NCI-H82 treated with DMSO at 0.1 percent for 48 hours (cell line): ENCODE data around the gene GNL1.
A peak's percentile ranks its signal among the peaks of the same experiment; 100 is the strongest.
"Not testable (repeated sequence)": the region's sequence is repeated elsewhere in the genome, so short reads cannot be mapped to it uniquely, and the experiment has no call there.

Experiments used
- DNase-seq: peaks from one replicate; lab custom pipeline; 2025; ENCODE audit not compliant: unreplicated experiment; lab: John Stamatoyannopoulos, UW

The GNL1 gene

GRCh38 chr6:30556066-30556905 is at the start of gene GNL1:
GNL1 (minus strand) TSS chr6:30556489; CDS start chr6:30556203, 286 bp downstream.
- DNase-seq: peak; percentile 60

- no peak for DNase-seq
Observed at GRCh38 chr6:30603961-30604360, 47.7 kb upstream of the GNL1 start.

GRCh38 chr6:30601815-30602641 is 45.7 kb upstream of the GNL1 start:
- DNase-seq: no peak

GRCh38 chr6:30601436-30601814 is 45.1 kb upstream of the GNL1 start:
- no peak for DNase-seq

GRCh38 chr6:30600451-30600961 is 44.2 kb upstream of the GNL1 start:
- no peak for DNase-seq

- DNase-seq: no peak
Observed at GRCh38 chr6:30599625-30600324, 43.5 kb upstream of the GNL1 start.

GRCh38 chr6:30598912-30599624 is 42.8 kb upstream of the GNL1 start:
- DNase-seq: no peak

- not testable (repeated sequence) for DNase-seq
Observed at GRCh38 chr6:30597315-30598144, 41.2 kb upstream of the GNL1 start.

- no peak for DNase-seq
Observed at GRCh38 chr6:30592287-30592686, 36.0 kb upstream of the GNL1 start.

GRCh38 chr6:30591008-30591407 is 34.7 kb upstream of the GNL1 start:
- no peak for DNase-seq

GRCh38 chr6:30590509-30590908 is 34.2 kb upstream of the GNL1 start:
- no peak for DNase-seq

- DNase-seq: no peak
Observed at GRCh38 chr6:30589754-30590358, 33.6 kb upstream of the GNL1 start.

GRCh38 chr6:30583921-30584320 is 27.6 kb upstream of the GNL1 start:
- no peak for DNase-seq

GRCh38 chr6:30578051-30578450 is 21.8 kb upstream of the GNL1 start:
- no peak for DNase-seq

GRCh38 chr6:30573113-30573512 is 16.8 kb upstream of the GNL1 start:
- no peak for DNase-seq

- DNase-seq: no peak
Observed at GRCh38 chr6:30572148-30572547, 15.9 kb upstream of the GNL1 start.

- no peak for DNase-seq
Observed at GRCh38 chr6:30571762-30572082, 15.4 kb upstream of the GNL1 start.

- peak; percentile 90 for DNase-seq
Observed at GRCh38 chr6:30571075-30571761, 14.9 kb upstream of the GNL1 start, which contains the start of gene ABCF1. ABCF1 (plus strand) TSS chr6:30571442; CDS start chr6:30571488, 46 bp downstream.

- no peak for DNase-seq
Observed at GRCh38 chr6:30570740-30571074, 14.4 kb upstream of the GNL1 start.
